ENCODE data around the gene SORL1-AS1.
A peak's percentile ranks its signal among the peaks of the same experiment; 100 is the strongest.

SORL1-AS1 gene

DNA sequence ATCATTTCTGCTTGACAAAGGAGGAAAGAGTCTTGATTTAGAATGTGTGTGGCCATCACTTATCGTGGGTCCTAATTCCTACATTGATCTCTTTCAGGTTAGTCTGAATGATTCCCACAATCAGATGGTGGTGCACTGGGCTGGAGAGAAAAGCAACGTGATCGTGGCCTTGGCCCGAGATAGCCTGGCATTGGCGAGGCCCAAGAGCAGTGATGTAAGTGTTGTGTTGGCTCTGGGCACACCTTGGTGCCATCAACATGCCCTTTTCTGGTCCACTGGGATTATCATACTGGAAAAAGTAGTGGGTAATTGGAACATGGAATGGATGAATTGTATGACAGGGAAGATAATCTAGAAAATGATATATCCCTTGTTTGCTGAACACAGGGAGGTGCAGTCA, 17.1 kb upstream of the SORL1-AS1 start:
- DNase-seq (no peak), ATAC-seq (replicated peaks in 1 of 2) (no peak)
- peaks cover 0 to 3% of the 10 kb centered on the region in 2 donors for H3K9me3 Mint-ChIP-seq
- no peaks in the 10 kb centered on the region for H3K27me3 Mint-ChIP-seq (ENCODE audit: low read depth)
- peak overlapping the region in 1 of 2 donors; percentile 20 for H3K4me3 Mint-ChIP-seq
- H3K36me3 Mint-ChIP-seq (ENCODE audit: insufficient read depth in 2 of 2), result peaks cover 5 to 12% of the 10 kb centered on the region in 2 donors
- H3K4me1 Mint-ChIP-seq (ENCODE audit: low read depth), result peaks cover 97% of the 10 kb centered on the region
- peak overlapping the region; percentile 34 for H3K27ac Mint-ChIP-seq

DNA sequence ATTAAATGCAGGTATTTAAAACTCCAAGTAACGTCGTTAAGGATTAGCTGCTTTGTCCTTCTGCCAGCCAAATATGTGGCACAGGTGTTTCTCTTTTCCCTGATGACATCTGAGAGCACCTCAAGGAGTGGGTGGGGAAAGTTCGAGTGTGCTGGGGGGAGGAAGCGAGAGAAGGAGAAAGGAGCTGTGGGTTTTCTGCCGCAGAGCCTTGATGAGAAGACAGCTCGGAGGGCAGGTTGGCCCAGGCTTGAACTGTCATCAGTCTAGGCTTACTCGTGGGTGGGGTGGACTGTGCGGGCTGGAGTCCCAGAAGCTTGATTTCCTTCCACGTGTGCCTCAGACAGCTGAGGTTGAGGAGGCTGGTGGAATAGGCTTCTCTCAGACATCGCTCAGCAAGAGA, 15.2 kb upstream of the SORL1-AS1 start:
- Mint-ChIP-seq H3K9me3 (peaks cover 0 to 3% of the 10 kb centered on the region in 2 donors), H3K27me3 (ENCODE audit: low read depth) (no peaks in the 10 kb centered on the region), H3K36me3 (ENCODE audit: insufficient read depth in 2 of 2) (peaks cover 5 to 11% of the 10 kb centered on the region in 2 donors), H3K4me3 (peak overlapping the region; percentile 58 to 82), H3K4me1 (ENCODE audit: low read depth) (peaks cover 98% of the 10 kb centered on the region), H3K27ac (peak overlapping the region; percentile 64)
- ATAC-seq (replicated peaks in 1 of 2), result peak; percentile 31 to 40
- DNase-seq, result peak; percentile 78 to 85

DNA sequence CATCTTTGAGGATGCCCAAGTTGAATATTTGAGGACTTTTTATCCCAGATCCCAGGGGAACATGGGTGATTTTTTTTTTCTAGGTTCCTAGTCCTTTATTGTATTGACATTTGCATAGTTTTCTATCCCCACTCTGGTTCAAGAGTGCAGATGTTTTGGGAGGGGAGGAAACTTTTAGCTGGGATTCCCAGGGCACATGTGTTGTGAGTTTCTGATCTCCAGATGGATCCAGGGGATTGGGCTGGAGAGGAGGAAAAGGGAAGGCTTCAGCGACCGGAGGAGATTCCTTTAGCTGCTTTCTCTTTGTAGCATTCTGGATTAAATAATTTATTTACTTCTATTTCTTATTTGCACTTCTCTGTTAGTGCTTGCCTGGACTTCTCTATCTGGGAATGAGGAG, 14.7 kb upstream of the SORL1-AS1 start:
- peak overlapping the region; percentile 64 for H3K27ac Mint-ChIP-seq
- DNase-seq (no peak), ATAC-seq (replicated peaks in 1 of 2) (no peak)
- H3K36me3 Mint-ChIP-seq (ENCODE audit: insufficient read depth in 2 of 2), result peaks cover 5 to 9% of the 10 kb centered on the region in 2 donors
- H3K4me1 Mint-ChIP-seq (ENCODE audit: low read depth), result peaks cover 98% of the 10 kb centered on the region
- peak overlapping the region; percentile 58 to 82 for H3K4me3 Mint-ChIP-seq
- H3K27me3 Mint-ChIP-seq (ENCODE audit: low read depth), result no peaks in the 10 kb centered on the region
- peaks cover 0 to 3% of the 10 kb centered on the region in 2 donors for H3K9me3 Mint-ChIP-seq

DNA sequence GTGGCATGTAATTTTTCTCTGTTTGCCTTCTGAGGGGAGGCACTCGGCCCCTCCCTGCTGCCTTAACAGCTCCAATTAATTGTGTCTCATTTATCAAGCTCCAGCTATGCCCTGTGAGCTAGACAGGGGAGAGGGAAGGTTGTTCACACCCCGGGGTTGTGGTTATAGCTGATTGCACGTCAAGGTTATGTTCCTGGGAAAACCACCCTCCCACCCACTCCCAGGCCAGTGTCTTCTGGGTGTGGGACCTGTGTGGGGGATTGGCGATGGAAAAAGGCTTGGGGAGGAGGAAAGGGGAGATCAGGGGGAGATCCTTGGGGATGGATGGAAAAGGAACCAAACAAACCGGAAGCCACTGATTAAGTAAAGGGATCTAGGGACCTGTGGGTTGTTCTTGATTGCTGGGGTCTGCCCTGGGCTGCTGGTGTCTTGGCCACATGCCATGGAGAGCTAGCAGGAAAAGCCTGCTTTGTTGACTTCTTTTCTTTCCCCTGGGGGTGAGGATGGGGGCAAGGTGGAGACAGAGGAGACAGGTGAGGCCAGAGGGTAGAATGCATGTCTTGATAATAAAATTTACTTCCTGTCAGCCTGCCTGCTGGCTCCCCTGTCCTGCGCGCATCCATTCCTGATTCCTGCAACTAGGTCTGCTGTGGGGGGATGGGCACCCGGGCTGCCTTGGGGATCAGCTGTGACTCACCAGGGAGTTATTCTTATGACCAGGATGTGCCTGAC, 13.5 kb upstream of the SORL1-AS1 start:
- H3K9me3 Mint-ChIP-seq, result peaks cover 0 to 3% of the 10 kb centered on the region in 2 donors
- ATAC-seq (replicated peaks in 1 of 2) (no peak), DNase-seq (peak; percentile 43 to 45)
- no peaks in the 10 kb centered on the region for H3K27me3 Mint-ChIP-seq (ENCODE audit: low read depth)
- H3K4me3 Mint-ChIP-seq, result peak overlapping the region; percentile 58 to 82
- peaks cover 5 to 9% of the 10 kb centered on the region in 2 donors for H3K36me3 Mint-ChIP-seq (ENCODE audit: insufficient read depth in 2 of 2)
- peaks cover 98% of the 10 kb centered on the region for H3K4me1 Mint-ChIP-seq (ENCODE audit: low read depth)
- peak overlapping the region; percentile 64 for H3K27ac Mint-ChIP-seq

DNA sequence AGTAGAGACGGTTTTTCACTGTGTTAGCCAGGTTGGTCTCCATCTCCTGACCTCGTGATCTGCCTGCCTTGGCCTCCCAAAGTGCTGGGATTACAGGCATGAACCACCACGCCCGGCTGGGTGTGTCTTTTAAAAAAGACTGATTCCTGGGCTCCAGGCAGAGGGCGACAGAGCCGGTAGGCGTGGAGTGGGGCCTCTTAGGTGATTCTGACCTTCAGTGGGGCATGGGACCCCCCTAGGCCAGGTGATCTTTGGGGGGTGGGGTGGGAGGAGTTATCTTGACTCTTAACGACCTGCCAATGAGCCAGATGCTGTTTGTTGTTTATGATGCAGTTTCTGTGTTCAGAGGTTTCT, 12.9 kb upstream of the SORL1-AS1 start:
- Mint-ChIP-seq H3K9me3 (peaks cover 0 to 3% of the 10 kb centered on the region in 2 donors), H3K36me3 (ENCODE audit: insufficient read depth in 2 of 2) (peaks cover 5 to 9% of the 10 kb centered on the region in 2 donors), H3K4me3 (peak overlapping the region; percentile 58 to 82), H3K4me1 (ENCODE audit: low read depth) (peaks cover 99% of the 10 kb centered on the region), H3K27ac (peak overlapping the region; percentile 94), H3K27me3 (ENCODE audit: low read depth) (no peaks in the 10 kb centered on the region)
- no peak for DNase-seq
- ATAC-seq (replicated peaks in 1 of 2), result no peak

DNA sequence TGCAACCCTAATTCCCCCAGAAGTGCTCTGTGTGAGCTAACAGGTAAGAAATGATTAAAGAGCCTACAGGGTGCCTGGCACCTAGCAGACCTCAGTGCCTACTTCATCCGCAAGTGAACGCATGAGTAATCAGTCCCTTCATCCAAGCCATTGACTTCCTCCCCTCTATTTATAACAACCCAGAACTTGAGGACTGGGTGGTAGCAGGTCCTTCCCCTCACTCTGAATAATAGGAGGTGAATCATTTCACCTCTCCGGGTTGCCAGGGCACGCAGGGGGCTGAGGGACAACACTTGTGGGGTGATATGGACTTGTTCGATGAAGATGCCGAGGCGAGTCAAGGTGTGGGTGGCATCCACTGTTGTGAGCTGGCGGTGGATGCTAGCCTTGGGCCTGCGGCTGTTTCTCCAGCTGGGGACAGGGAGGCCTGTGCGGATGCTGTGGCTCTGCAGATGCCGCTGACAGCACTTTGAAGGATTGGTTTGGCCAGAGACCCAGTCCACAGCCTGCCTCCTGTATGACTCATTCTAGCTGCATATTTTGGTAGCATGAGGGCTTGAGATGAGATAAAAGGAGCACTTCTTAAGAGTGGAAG, 11.7 kb upstream of the SORL1-AS1 start:
- peaks cover 100% of the 10 kb centered on the region for H3K4me1 Mint-ChIP-seq (ENCODE audit: low read depth)
- peak overlapping the region; percentile 58 to 82 for H3K4me3 Mint-ChIP-seq
- no peaks in the 10 kb centered on the region for H3K27me3 Mint-ChIP-seq (ENCODE audit: low read depth)
- no peaks in the 10 kb centered on the region for H3K9me3 Mint-ChIP-seq
- H3K27ac Mint-ChIP-seq, result peak overlapping the region; percentile 94
- ATAC-seq (replicated peaks in 1 of 2) (peak; percentile 81 to 84), DNase-seq (peak; percentile 86 to 93)
- peaks cover 0 to 4% of the 10 kb centered on the region in 2 donors for H3K36me3 Mint-ChIP-seq (ENCODE audit: insufficient read depth in 2 of 2)

DNA sequence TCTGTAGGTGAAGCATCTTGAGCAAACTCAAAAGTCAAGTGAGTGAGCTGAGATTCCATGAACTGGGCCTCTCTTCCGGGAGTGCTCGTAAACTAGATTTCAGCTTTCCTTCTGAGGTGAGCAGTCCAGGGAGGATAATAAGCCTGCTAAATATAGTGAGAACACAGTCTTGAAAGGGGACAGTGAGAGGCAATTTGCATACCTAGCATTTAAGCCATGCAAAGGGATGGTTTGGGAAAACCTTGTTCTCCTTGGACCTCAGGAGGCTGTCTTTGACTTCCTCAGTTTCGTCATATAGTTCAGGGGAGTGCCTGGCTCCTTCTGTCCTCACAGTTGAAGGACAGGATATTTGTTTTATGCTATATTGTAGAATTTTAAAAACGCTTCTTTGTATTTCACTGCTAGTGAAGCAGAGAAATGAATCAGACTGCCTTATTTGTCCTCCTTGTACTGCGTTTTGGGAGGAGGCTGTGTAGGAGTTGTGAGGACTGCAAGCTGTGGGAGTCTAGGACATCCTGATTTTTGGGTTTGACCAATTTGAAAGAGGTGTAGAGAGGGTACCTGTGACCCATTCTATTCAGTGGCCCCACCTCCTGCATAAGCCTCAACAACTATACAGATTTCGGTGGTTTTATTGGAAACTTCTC, 11.0 kb upstream of the SORL1-AS1 start:
- H3K4me1 Mint-ChIP-seq (ENCODE audit: low read depth), result peaks cover 100% of the 10 kb centered on the region
- H3K9me3 Mint-ChIP-seq, result no peaks in the 10 kb centered on the region
- ATAC-seq (replicated peaks in 1 of 2) (no peak), DNase-seq (no peak)
- peak overlapping the region; percentile 58 to 82 for H3K4me3 Mint-ChIP-seq
- H3K27ac Mint-ChIP-seq, result peak overlapping the region; percentile 94
- peaks cover 0 to 1% of the 10 kb centered on the region in 2 donors for H3K36me3 Mint-ChIP-seq (ENCODE audit: insufficient read depth in 2 of 2)
- H3K27me3 Mint-ChIP-seq (ENCODE audit: low read depth), result no peaks in the 10 kb centered on the region

DNA sequence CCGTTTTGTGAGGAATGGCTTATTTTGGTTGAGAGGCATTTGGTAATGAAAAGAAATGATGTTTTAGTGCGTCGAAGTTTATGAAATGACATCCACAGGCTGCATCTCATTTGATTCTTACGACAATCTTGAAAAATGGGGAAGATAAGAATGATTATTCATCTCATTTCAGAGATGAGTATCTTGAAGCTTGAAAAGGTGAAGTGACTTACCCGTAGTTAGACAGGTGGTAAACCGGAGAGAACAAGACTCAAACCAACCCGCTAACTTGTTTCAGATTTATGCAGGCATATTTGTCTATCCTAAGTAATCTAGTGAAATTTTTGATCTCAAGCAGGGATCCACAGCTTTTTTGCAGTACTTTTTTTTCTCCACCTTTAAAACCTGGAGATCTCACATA, 9.1 kb upstream of the SORL1-AS1 start:
- Mint-ChIP-seq H3K4me1 (ENCODE audit: low read depth) (peaks cover 100% of the 10 kb centered on the region), H3K36me3 (ENCODE audit: insufficient read depth in 2 of 2) (peaks cover 0 to 1% of the 10 kb centered on the region in 2 donors), H3K27me3 (ENCODE audit: low read depth) (no peaks in the 10 kb centered on the region), H3K27ac (peak overlapping the region; percentile 94), H3K4me3 (peak overlapping the region; percentile 58 to 82), H3K9me3 (no peaks in the 10 kb centered on the region)
- no peak for DNase-seq
- ATAC-seq (replicated peaks in 1 of 2), result peak in 1 of 2 donors; percentile 6

DNA sequence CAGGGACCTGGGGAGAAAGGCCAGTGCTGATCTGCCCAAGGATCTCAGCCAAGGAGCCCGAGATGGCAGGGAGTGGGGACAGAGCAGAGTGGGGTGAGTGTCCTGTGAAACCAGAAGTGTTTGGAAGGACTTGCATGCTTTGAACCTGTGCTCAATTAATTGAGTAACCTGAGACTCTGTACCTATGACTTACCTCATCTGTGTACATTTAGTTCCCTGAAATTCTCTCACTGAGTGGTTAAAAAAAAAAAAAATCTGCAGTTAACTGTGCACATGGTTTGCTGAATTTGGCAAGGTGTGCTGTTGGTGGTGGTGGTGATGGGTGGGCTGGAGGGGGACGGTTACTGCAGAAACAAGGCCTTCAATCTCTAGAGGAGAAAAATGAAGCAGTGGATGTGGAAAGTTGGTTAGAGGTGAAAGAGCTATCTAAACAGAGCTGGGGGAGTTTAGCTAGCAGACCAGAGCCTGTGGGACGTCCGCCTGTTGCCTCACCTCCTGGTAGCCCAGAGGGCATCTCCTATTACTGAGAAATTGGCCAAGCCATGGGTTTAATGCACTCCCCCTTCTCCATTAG, 8.3 kb upstream of the SORL1-AS1 start:
- DNase-seq (no peak), ATAC-seq (replicated peaks in 1 of 2) (no peak)
- H3K4me1 Mint-ChIP-seq (ENCODE audit: low read depth), result peaks cover 100% of the 10 kb centered on the region
- peak overlapping the region; percentile 94 for H3K27ac Mint-ChIP-seq
- H3K27me3 Mint-ChIP-seq (ENCODE audit: low read depth), result no peaks in the 10 kb centered on the region
- H3K4me3 Mint-ChIP-seq, result peak overlapping the region; percentile 58 to 82
- peaks cover 0 to 1% of the 10 kb centered on the region in 2 donors for H3K36me3 Mint-ChIP-seq (ENCODE audit: insufficient read depth in 2 of 2)
- H3K9me3 Mint-ChIP-seq, result no peaks in the 10 kb centered on the region

DNA sequence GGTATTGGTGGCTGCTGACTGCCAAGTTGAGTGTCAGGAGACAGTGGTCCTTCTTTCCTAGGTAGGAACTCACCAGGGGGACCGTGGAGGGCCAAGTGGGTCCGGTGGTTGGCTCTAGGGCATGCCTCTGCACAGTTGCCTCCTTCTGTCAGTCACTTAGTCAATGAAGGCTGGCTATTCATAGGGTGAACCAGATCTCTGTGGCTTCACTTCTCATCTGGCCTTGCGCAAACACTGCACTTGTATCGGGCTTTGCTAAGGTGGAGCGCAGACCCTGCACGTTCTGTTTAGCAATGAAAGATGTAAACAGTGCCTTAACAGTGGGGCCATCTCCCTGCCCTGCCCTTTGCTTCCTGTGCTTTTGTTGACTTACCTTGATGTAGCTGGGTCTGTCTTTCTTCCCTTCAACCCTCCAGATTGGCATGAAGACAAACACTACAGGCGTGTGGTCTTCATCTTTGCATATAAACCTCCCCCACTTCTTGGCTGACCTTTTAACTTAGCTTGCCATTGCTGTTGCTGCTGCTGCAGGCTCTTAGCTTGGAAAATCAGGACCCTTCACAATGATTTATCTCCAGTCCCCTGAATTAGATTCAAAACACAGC, 6.7 kb upstream of the SORL1-AS1 start:
- H3K4me1 Mint-ChIP-seq (ENCODE audit: low read depth), result peaks cover 100% of the 10 kb centered on the region
- peak in 1 of 2 donors; percentile 30 for ATAC-seq (replicated peaks in 1 of 2)
- no peaks in the 10 kb centered on the region for H3K9me3 Mint-ChIP-seq
- peaks cover 0 to 1% of the 10 kb centered on the region in 2 donors for H3K36me3 Mint-ChIP-seq (ENCODE audit: insufficient read depth in 2 of 2)
- peak overlapping the region; percentile 53 to 68 for H3K4me3 Mint-ChIP-seq
- peak overlapping the region; percentile 25 for H3K27ac Mint-ChIP-seq
- H3K27me3 Mint-ChIP-seq (ENCODE audit: low read depth), result no peaks in the 10 kb centered on the region
- DNase-seq, result peak in 1 of 2 donors; percentile 40

DNA sequence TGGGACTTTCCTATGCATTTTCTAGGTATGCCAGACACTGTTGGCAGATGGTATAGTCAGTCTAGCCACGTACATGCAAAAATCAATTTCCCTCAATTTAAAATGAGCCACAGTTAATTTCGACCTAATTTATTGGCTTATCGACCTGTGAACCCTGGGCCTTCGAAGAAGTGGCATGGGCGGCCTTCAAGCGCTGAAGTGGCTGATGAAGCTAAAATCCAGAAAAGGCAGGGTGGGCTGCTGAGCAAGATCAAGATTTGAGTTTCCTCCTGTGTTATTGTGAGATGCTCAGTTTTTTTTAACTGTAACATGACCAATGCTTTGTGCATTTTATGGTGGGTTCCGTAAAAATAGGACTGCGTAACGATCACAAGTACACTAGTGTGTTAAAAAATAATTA, 5.8 kb upstream of the SORL1-AS1 start:
- no peak for DNase-seq
- Mint-ChIP-seq H3K27me3 (ENCODE audit: low read depth) (no peaks in the 10 kb centered on the region), H3K4me1 (ENCODE audit: low read depth) (peaks cover 100% of the 10 kb centered on the region), H3K27ac (peak overlapping the region; percentile 96), H3K4me3 (peak overlapping the region; percentile 53 to 68), H3K9me3 (no peaks in the 10 kb centered on the region), H3K36me3 (ENCODE audit: insufficient read depth in 2 of 2) (peaks cover 0 to 1% of the 10 kb centered on the region in 2 donors)
- no peak for ATAC-seq (replicated peaks in 1 of 2)

DNA sequence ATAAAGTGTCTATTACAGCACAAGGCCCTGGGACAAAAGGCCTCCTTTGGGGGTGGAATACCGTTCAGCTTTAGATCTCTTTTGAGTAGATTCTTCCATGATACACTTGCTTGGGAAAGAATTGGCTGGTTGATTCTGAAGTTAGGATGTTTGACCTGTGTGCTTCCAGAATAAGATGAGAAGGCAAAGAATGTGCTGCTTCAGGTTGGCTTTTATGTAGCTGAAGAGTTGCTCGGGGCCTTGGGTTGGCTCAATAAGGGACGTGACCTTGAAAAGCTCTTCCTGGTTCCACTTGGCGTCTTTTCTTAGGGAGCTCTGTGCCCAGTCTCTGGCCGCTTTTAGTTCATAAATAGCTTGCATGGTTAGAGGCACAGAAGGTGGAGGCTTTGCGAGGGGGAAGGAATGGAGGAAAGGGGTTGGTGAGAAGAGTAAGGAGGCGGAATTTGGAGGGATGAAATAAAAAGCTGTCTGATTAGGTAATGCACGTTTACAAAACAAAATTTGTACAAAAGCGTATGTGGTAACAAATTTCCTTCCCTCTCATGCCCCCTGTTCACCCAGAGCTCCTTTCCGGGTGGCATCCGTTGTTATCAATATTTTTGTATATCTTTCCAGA, 4.2 kb upstream of the SORL1-AS1 start:
- peaks cover 5% of the 10 kb centered on the region in 2 donors for H3K36me3 Mint-ChIP-seq (ENCODE audit: insufficient read depth in 2 of 2)

More for the DNA sequence above, 4.2 kb upstream of the SORL1-AS1 start:
- DNase-seq, result no peak
- H3K4me1 Mint-ChIP-seq (ENCODE audit: low read depth), result peaks cover 94% of the 10 kb centered on the region
- no peaks in the 10 kb centered on the region for H3K27me3 Mint-ChIP-seq (ENCODE audit: low read depth)
- no peak for ATAC-seq (replicated peaks in 1 of 2)
- H3K27ac Mint-ChIP-seq, result peak overlapping the region; percentile 96
- no peaks in the 10 kb centered on the region for H3K9me3 Mint-ChIP-seq
- peak overlapping the region; percentile 33 to 77 for H3K4me3 Mint-ChIP-seq

All from activated T-cell treated with anti-CD3 and anti-CD28 coated beads, Interleukin-2, amount 50 U/mL, for 72 hours (primary cell).